GM12878 (cell line): ENCODE measurements around the gene PLK5. TPM values are rescaled to one million over a fixed set of nuclear protein-coding genes. Genes with fewer than 3 reads are reported as not detected.

Experiments used
- ATAC-seq: fragments of 200-7000 bp; cut with Tn5 transposase; 3 replicates; pipeline ENCODE4 v1.9.1; 2020; ENCODE audit warnings: mild to moderate bottlenecking, moderate library complexity
- BruUV-seq: library from RNA; stranded (reverse); fragments of 400-500 nt; replicated peaks from 2 replicates; lab custom pipeline; 2021; lab: Mats Ljungman, UMichigan
- CTCF ChIA-PET: fragments of 300-600 bp; sonication (Branson Sonifier 250); formaldehyde crosslinking; extraction: SDS; loops from one replicate; lab custom pipeline; 2021; ENCODE audit warnings: inconsistent platforms; lab: Yijun Ruan, JAX
- POLR2A ChIA-PET: fragments of 350-600 bp; formaldehyde crosslinking; extraction: SDS; loops from one replicate; lab custom pipeline; 2021; ENCODE audit warnings: inconsistent platforms; lab: Charles Lee
- RAD21 ChIA-PET: fragments of 300-600 bp; sonication (Branson Sonifier 250); formaldehyde crosslinking; loops from one replicate; lab custom pipeline; 2023; ENCODE audit warnings: antibody characterized with exemption; ENCODE audit not compliant: unreplicated experiment; lab: Charles Lee
- SMC1A ChIA-PET: fragments of 300-600 bp; sonication (Branson Sonifier 250); formaldehyde crosslinking; loops from one replicate; lab custom pipeline; 2023; ENCODE audit not compliant: unreplicated experiment, uncharacterized antibody; lab: Charles Lee
- DNase-seq: peaks from one replicate; pipeline ENCODE4 v3.0.0-alpha.2; 2011; ENCODE audit warnings: low read depth, low spot score
- FAIRE-seq: peaks from 3 replicates; lab custom pipeline; 2011; peaks lifted over from hg19 to GRCh38; lab: Jason Lieb, UNC
- H2AFZ ChIP-seq: 2 replicates; pipeline ENCODE4 v1.6.0; 2011; ENCODE audit warnings: low read depth, low read length, control low read depth; ENCODE audit not compliant: control insufficient read depth
- H3K27ac ChIP-seq: 2 replicates; pipeline ENCODE4 v1.5.1; 2011; ENCODE audit warnings: control low read depth; ENCODE audit not compliant: control insufficient read depth, insufficient read depth
- H3K27me3 ChIP-seq, 2 experiments: replicated peaks in 1 of 2; 2 replicates each; pipeline versions ENCODE4 v1.6.0 to v1.6.1; 2011; ENCODE audit warnings: low read length in 1 of 2; ENCODE audit not compliant: control insufficient read depth in 2 of 2, insufficient read depth in 2 of 2
- H3K36me3 ChIP-seq, 2 experiments: 2 replicates each; pipeline ENCODE4 v1.5.1; 2011; ENCODE audit warnings: low read length in 1 of 2; ENCODE audit not compliant: control insufficient read depth in 2 of 2, insufficient read depth in 2 of 2
- H3K4me1 ChIP-seq: 2 replicates; pipeline ENCODE4 v1.6.1; 2011; ENCODE audit warnings: mild to moderate bottlenecking, low read length, moderate library complexity, mixed read lengths; ENCODE audit not compliant: control insufficient read depth, insufficient read depth
- H3K4me2 ChIP-seq: 2 replicates; pipeline ENCODE4 v1.6.0; 2011; ENCODE audit warnings: control low read depth; ENCODE audit not compliant: control insufficient read depth, insufficient read depth
- H3K4me3 ChIP-seq: fragments of 200-600 bp; sonication (generic); 2 replicates; pipeline ENCODE4 v1.5.1; 2016
- H3K79me2 ChIP-seq: 2 replicates; pipeline ENCODE4 v1.6.0; 2011; ENCODE audit warnings: low read length; ENCODE audit not compliant: control insufficient read depth, insufficient read depth
- H3K9ac ChIP-seq: 2 replicates; pipeline ENCODE4 v1.8.0; 2011; ENCODE audit warnings: low read length, control low read depth, mixed read lengths; ENCODE audit not compliant: control insufficient read depth, insufficient read depth
- H3K9me3 ChIP-seq: replicated peaks from 3 replicates; pipeline ENCODE4 v1.5.1; 2011; ENCODE audit warnings: mild to moderate bottlenecking, low read length; ENCODE audit not compliant: control insufficient read depth, insufficient read depth
- H4K20me1 ChIP-seq: 2 replicates; pipeline ENCODE4 v1.6.0; 2011; ENCODE audit not compliant: control insufficient read depth, insufficient read depth
- HDGF ChIP-seq: fragments of 450-650 bp; IDR thresholded peaks from 2 replicates; pipeline ENCODE4 v1.6.1; 2016; ENCODE audit warnings: antibody characterized with exemption
- MTA2 ChIP-seq: fragments of 450-650 bp; IDR thresholded peaks from 2 replicates; pipeline ENCODE4 v1.6.1; 2016; ENCODE audit warnings: low read depth, mild to moderate bottlenecking, moderate library complexity
- POLR2A ChIP-seq: IDR thresholded peaks from 2 replicates; pipeline ENCODE4 v1.6.1; 2011; ENCODE audit warnings: low read depth, mild to moderate bottlenecking, low read length
- WGBS: methylation state at CpG from one replicate; pipeline ENCODE4 v1.1.6; 2016; ENCODE audit warnings: low lambda C conversion rate; ENCODE audit not compliant: insufficient replicate concordance, insufficient coverage; ENCODE audit errors: missing lambda C conversion rate; 5-methylcytosine and 5-hydroxymethylcytosine counted together
- in situ Hi-C: fragments of 300-500 bp; cut with MboI; formaldehyde crosslinking; loops from 9 replicates; pipeline ENCODE4 v1.14.3; 2018; ENCODE audit warnings: mixed read lengths
- intact Hi-C: fragments of 100-400 bp; cut with micrococcal nuclease; formaldehyde crosslinking; loops from one replicate; pipeline ENCODE4 v1.14.2; 2022; ENCODE audit not compliant: unreplicated experiment
- polyA plus RNA-seq, 11 experiments: library from polyadenylated mRNA; depleted of rRNA in 4 of 11; unstranded in 6 of 11; stranded (reverse) in 5 of 11; fragments of >200 nt; fragmentation: Nextera tagmentation in 4 of 11; fragmentation: Illumina TruSeq in 1 of 11; extraction: Ambion mirVana in 4 of 11; extraction: Trizol in 1 of 11; gene quantifications; 1 replicate in 1 of 11; 2 replicates in 10 of 11; pipeline versions ENCODE4 v1.2.1 to v1.2.3, GENCODE V29; 2011 to 2016; ENCODE audit warnings: inconsistent platforms in 2 of 11, missing spikeins in 2 of 11, low read depth in 1 of 11
- total RNA-seq, 4 experiments: library from RNA; depleted of rRNA in 3 of 4; stranded (reverse); fragments of >200 nt in 3 of 4; fragmentation: Illumina TruSeq in 1 of 4; extraction: Trizol in 1 of 4; gene quantifications; 2 replicates each; pipeline versions ENCODE4 v1.2.1 to v1.2.3, GENCODE V29; 2013 to 2021
- TF ChIP-seq, protein P1 (sequence below): fragments of 150-350 bp; IDR thresholded peaks from 2 replicates; pipeline ENCODE4 v1.6.1; 2014; ENCODE audit warnings: mild to moderate bottlenecking, low read depth, low read length
- TF ChIP-seq, protein P2 (sequence below): IDR thresholded peaks from 2 replicates; pipeline ENCODE4 v1.6.1; 2011; ENCODE audit warnings: borderline replicate concordance, low read depth, mild to moderate bottlenecking, moderate library complexity, mixed read lengths, low read length; ENCODE audit not compliant: insufficient read depth; ENCODE audit errors: extremely low read length
- TF ChIP-seq, protein P3 (sequence below): IDR thresholded peaks from 2 replicates; pipeline ENCODE4 v1.6.1; 2012; ENCODE audit warnings: low read length, inconsistent platforms
- TF ChIP-seq, protein P4 (sequence below): IDR thresholded peaks from 2 replicates; pipeline ENCODE4 v1.6.1; 2012; ENCODE audit warnings: improper control_type of control experiment, low read depth, low read length; ENCODE audit not compliant: insufficient replicate concordance

The PLK5 gene
- total and polyA plus RNA-seq, 10 of the 15 experiments (the other 5 are each of a cell fraction or from before 2014, with no cell fraction given), result 0.13 TPM; not detected in 9

DNA sequence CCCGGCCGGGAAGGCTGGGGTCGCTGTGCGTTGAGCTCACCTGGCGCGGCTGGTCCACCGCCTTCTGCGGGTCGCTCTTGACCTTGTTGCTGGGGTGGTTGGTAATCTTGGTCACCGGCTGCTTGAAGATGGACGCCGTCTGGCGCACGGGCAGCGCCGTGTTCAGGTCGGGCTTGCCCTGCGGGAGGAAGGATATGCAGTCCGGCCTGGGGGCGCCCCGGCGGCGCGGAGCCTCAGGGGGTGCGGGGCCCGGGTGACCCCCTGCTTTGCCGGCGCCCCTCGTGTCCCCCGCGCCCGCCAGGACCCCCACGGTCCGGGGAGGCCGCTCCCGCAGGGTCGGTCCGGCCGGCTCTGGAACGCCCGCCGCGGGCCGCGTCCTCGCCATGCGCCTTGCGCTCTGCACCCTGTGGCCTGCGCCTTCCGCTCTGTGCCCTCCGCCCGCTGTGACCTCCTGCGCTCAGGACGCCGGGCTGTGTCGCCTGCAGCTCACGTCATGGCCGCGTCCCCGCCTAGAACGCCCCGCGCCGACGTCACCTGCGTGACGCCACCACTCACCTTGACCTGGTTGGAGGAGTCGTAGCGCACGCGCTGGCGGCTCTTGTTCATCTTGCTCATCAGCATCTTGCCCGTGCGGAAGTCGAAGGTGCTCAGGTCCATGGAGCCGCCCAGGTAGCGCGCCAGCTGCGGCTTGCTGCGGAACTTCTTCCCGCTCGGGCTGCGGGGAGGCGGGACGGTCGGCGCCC is 60.8 kb downstream of the PLK5 start:
- H3K27me3 ChIP-seq, result no peaks in the 10 kb centered on the region
- no peak for ATAC-seq
- intact Hi-C loops (no loop called here), in situ Hi-C loops (no loop called here)
- no peaks in the 10 kb centered on the region for H4K20me1 ChIP-seq
- H3K4me2 ChIP-seq, result no peak overlapping the region
- WGBS, result 98% methylated on average over 61 of the region's 87 CpGs
- H3K36me3 ChIP-seq, result peaks cover 9 to 17% of the 10 kb centered on the region in 2 experiments
- no peak for DNase-seq
- H3K4me3 ChIP-seq, result no peak overlapping the region
- CTCF ChIA-PET, result no interaction called here
- SMC1A ChIA-PET, result no interaction called here
- no peak overlapping the region for H2AFZ ChIP-seq
- H3K27ac ChIP-seq, result no peak overlapping the region
- TF ChIP-seq POLR2A (peak; percentile 16; the same call in 1 of the 2 replicates), HDGF (no peak)
- no TSS peak for BruUV-seq
- FAIRE-seq, result no peak
- peaks cover 13% of the 10 kb centered on the region for H3K79me2 ChIP-seq
- H3K4me1 ChIP-seq, result no peaks in the 10 kb centered on the region
- no peaks in the 10 kb centered on the region for H3K9me3 ChIP-seq
- RAD21 ChIA-PET, result no interaction called here
- POLR2A ChIA-PET, result no interaction called here
- no peak overlapping the region for H3K9ac ChIP-seq

DNA sequence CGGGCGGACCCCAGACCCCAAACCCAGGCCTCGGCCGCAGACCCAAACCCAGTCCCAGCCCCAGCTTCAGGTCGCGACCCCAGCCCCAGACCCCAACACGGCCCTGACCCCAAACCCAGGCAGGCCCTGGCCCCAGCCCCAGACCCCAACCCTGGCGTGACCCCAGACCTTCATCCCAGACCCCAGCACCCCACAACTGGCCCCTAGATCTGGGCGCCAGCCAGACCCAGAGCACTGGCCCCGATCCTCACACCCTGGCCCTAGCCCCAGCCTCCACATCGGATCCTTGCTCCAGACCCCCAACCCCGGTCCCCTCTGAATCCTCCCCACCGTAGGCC is 61.3 kb downstream of the PLK5 start:
- peaks cover 17% of the 10 kb centered on the region for H3K79me2 ChIP-seq
- WGBS, result 96% methylated on average over 7 of the region's 13 CpGs
- H2AFZ ChIP-seq, result no peak overlapping the region
- POLR2A ChIA-PET, result no interaction called here
- H3K36me3 ChIP-seq, result peaks cover 9 to 17% of the 10 kb centered on the region in 2 experiments
- H4K20me1 ChIP-seq, result no peaks in the 10 kb centered on the region
- H3K27me3 ChIP-seq, result no peaks in the 10 kb centered on the region
- 0 out of 2 replicates have a peak, but pooled peaks cover 1% of the 10 kb centered on the region for H3K4me1 ChIP-seq
- in situ Hi-C loops (no loop called here), intact Hi-C loops (no loop called here)
- no peak overlapping the region for H3K27ac ChIP-seq
- H3K4me2 ChIP-seq, result no peak overlapping the region
- no peak overlapping the region for H3K9ac ChIP-seq
- CTCF ChIA-PET, result no interaction called here
- H3K9me3 ChIP-seq, result no peaks in the 10 kb centered on the region
- BruUV-seq, result no TSS peak
- FAIRE-seq (no peak), ATAC-seq (no peak), DNase-seq (no peak)
- RAD21 ChIA-PET, result no interaction called here
- no peak overlapping the region for H3K4me3 ChIP-seq
- SMC1A ChIA-PET, result no interaction called here
- TF ChIP-seq, protein P1, sequence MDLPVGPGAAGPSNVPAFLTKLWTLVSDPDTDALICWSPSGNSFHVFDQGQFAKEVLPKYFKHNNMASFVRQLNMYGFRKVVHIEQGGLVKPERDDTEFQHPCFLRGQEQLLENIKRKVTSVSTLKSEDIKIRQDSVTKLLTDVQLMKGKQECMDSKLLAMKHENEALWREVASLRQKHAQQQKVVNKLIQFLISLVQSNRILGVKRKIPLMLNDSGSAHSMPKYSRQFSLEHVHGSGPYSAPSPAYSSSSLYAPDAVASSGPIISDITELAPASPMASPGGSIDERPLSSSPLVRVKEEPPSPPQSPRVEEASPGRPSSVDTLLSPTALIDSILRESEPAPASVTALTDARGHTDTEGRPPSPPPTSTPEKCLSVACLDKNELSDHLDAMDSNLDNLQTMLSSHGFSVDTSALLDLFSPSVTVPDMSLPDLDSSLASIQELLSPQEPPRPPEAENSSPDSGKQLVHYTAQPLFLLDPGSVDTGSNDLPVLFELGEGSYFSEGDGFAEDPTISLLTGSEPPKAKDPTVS, result no peak
- no peak for TF ChIP-seq MTA2
- TF ChIP-seq, protein P2, sequence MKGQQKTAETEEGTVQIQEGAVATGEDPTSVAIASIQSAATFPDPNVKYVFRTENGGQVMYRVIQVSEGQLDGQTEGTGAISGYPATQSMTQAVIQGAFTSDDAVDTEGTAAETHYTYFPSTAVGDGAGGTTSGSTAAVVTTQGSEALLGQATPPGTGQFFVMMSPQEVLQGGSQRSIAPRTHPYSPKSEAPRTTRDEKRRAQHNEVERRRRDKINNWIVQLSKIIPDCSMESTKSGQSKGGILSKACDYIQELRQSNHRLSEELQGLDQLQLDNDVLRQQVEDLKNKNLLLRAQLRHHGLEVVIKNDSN, result no peak
- TF ChIP-seq, protein P3, sequence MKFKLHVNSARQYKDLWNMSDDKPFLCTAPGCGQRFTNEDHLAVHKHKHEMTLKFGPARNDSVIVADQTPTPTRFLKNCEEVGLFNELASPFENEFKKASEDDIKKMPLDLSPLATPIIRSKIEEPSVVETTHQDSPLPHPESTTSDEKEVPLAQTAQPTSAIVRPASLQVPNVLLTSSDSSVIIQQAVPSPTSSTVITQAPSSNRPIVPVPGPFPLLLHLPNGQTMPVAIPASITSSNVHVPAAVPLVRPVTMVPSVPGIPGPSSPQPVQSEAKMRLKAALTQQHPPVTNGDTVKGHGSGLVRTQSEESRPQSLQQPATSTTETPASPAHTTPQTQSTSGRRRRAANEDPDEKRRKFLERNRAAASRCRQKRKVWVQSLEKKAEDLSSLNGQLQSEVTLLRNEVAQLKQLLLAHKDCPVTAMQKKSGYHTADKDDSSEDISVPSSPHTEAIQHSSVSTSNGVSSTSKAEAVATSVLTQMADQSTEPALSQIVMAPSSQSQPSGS, result no peak
- TF ChIP-seq, protein P4, sequence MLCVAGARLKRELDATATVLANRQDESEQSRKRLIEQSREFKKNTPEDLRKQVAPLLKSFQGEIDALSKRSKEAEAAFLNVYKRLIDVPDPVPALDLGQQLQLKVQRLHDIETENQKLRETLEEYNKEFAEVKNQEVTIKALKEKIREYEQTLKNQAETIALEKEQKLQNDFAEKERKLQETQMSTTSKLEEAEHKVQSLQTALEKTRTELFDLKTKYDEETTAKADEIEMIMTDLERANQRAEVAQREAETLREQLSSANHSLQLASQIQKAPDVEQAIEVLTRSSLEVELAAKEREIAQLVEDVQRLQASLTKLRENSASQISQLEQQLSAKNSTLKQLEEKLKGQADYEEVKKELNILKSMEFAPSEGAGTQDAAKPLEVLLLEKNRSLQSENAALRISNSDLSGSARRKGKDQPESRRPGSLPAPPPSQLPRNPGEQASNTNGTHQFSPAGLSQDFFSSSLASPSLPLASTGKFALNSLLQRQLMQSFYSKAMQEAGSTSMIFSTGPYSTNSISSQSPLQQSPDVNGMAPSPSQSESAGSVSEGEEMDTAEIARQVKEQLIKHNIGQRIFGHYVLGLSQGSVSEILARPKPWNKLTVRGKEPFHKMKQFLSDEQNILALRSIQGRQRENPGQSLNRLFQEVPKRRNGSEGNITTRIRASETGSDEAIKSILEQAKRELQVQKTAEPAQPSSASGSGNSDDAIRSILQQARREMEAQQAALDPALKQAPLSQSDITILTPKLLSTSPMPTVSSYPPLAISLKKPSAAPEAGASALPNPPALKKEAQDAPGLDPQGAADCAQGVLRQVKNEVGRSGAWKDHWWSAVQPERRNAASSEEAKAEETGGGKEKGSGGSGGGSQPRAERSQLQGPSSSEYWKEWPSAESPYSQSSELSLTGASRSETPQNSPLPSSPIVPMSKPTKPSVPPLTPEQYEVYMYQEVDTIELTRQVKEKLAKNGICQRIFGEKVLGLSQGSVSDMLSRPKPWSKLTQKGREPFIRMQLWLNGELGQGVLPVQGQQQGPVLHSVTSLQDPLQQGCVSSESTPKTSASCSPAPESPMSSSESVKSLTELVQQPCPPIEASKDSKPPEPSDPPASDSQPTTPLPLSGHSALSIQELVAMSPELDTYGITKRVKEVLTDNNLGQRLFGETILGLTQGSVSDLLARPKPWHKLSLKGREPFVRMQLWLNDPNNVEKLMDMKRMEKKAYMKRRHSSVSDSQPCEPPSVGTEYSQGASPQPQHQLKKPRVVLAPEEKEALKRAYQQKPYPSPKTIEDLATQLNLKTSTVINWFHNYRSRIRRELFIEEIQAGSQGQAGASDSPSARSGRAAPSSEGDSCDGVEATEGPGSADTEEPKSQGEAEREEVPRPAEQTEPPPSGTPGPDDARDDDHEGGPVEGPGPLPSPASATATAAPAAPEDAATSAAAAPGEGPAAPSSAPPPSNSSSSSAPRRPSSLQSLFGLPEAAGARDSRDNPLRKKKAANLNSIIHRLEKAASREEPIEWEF, result no peak
